ENCODE data around the gene BID. TPM values are rescaled to one million over a fixed set of nuclear protein-coding genes. Genes with fewer than 3 reads are reported as not detected.

The BID gene
- total RNA-seq (2014; rRNA removed; shearing (Covaris generic)) = 40.7 and 76.3 TPM in 2 replicates

DNA sequence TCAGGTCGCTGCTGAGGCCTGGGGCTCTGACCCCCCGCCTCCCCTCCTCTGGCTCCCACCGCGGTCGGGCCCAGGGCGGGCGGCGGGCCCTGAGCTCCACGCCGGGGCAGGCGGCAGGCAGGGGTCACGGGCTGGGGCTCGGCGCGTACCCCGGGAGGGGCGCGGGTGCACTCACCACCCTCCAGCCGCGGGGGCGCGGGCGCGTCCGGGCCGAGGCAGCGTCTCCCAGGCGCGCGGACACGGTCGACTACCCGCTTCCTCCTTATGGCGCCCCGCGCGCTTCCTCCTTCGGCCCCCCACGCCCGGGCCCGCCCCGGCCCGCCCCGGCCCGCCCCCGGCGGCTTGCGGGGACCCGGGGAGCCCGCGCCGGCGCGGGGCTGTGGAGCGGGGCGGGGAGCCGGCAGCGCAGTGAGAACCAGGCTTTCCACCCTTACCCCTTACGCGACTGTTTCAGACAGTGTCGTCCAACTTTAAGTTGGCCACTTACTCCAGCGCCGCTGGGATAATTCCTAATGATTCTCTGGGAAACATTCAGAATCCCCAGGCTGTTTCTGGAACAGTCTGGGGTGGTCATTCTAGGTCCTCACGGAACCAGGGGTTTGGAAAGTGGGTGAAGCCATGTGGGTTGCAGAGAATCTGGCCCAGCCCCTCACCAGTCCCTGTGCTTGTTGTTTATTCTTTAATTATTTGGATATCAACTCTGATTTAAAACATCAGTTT, at the start of gene BID:
Gene BID, minus strand, starts transcription at position 264 of the 720 bp plus-strand sequence. CDS start 24,353 bp downstream, outside the sequence.
- DNase-seq (ENCODE audit: low read depth) = peak; percentile 22

GRCh38 chr22:17823964-17824363, 49.7 kb upstream of the BID start:
- no peak for DNase-seq (ENCODE audit: low read depth)

- DNase-seq (ENCODE audit: low read depth) = no peak
These were observed 49.0 kb upstream of the BID start for GRCh38 chr22:17823226-17823625.

GRCh38 chr22:17822087-17822486, 47.8 kb upstream of the BID start:
- DNase-seq (ENCODE audit: low read depth) = no peak

DNA sequence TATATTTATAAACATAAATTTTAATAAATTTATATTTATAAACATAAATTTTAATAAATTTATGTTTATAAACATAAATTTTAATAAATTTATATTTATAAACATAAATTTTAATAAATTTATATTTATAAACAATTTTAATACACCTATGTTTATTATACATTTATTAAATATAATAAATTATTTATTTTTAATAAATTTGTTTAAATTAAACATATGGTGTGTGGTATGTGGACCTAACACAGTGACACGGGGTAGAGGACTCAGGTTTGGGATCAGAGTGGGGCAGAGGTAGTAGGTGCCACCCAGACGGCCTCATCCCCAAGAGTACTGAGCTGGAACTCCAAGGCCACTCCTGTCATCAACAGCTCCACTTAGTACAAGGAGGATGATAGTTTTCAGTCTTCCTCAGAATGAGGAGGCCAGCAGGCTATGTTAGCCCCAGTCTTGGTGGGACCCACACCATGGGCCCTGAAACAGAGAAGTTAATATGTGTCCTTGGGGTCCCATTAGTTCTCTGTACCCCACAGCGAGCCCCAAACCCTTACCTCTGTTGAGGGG, 46.7 kb upstream of the BID start:
- DNase-seq (ENCODE audit: low read depth) = no peak

GRCh38 chr22:17818649-17819048, 44.4 kb upstream of the BID start:
- DNase-seq (ENCODE audit: low read depth) = no peak

DNA sequence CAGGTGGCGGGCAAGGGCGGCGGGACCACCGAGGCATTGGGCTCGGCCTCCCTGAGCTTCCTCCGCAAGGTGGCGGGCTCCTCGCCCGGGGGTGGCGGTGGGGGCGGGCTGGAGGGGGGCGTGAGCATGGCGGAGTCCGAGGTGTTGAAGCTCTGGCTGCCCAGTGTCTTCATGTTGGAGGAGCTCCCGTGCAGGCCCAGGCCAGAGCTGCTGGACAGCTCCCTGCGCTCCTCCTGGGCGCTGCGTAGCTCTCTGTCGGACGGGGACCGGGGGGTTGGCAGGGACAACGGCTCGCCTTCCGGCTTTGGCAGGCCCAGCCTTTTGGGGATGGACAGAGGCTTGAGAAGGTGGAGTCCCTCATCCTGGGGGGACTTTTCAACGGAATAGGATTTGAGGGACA, 43.9 kb upstream of the BID start:
- no peak for DNase-seq (ENCODE audit: low read depth)

DNA sequence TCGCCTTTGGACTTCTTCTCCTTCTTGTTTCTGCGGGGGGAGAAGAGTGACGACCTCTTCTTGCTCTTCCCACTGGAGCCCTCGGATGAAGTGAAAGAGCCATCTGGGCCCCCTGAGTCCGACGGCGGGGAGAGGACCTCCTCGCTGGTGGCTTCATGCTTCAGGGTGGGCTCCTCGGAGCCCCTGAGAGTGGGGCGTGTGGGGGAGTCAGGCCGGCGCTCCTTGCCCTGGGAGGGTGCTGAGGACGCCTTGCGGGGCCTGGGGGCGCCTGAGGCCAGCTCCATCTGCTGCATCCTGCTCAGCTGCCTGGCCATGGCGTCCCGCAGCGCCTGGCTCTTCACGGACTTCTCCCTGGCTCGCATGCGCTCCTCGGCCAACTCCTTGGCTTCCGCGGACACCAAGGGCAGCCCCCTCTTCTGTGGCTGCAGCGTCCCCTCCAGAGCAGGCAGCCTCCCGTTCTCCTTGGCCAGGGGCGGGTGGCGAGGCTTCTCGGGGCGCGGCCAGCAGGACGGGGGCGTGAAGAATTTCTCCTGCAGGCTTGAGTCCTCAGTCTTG, 43.3 kb upstream of the BID start:
- DNase-seq (ENCODE audit: low read depth) = no peak

GRCh38 chr22:17817079-17817478, 42.8 kb upstream of the BID start:
- DNase-seq (ENCODE audit: low read depth) = no peak

- DNase-seq (ENCODE audit: low read depth) = no peak
These were observed 42.4 kb upstream of the BID start for GRCh38 chr22:17816649-17817048.

DNA sequence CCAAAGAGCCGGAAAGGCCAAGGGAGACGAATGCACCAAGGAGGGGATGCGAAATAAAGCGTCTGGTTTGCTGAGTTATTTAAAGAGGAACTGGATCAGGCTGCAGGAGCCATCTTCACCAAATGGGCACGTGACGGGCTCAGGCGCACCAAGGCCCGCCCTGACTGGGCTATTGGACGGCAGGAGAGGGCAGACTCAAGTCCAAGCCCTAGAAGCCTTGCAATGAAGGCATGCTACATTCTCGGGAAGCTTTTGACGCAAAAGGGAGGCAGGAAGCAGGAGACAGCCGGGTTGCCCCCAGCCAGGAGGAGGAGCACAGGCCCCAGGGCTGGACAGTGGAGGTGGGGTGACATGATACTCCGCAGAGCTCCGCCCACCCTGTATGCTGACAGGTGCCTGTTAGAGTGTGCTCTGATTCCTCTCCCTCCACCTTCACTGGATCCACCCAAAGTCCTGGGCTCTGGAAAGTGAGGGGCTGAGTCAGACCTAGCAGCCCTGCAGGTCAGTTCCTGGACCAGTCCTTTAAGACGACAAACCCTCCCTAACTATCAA, 41.5 kb upstream of the BID start:
- DNase-seq (ENCODE audit: low read depth) = no peak

GRCh38 chr22:17814830-17815229, 40.6 kb upstream of the BID start:
- no peak for DNase-seq (ENCODE audit: low read depth)

DNA sequence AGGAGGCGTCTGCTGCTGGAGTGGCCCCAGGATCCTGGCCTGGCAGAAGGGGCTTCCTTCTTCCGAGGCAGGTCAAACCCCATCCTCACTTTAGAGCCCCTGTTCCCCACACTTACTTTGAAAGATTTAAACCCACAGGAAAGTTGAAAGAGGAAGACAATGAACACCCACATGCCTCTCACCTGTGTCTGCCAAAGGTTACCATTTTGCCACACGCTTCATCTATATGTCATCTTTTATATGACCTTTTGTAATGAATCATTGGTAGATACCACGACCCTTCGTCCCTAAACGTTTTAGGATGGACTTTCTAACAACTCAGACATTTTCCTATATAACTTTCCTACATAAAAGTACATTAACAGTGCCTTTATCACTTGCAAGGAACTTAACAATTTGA, 39.8 kb upstream of the BID start:
- DNase-seq (ENCODE audit: low read depth) = no peak

DNA sequence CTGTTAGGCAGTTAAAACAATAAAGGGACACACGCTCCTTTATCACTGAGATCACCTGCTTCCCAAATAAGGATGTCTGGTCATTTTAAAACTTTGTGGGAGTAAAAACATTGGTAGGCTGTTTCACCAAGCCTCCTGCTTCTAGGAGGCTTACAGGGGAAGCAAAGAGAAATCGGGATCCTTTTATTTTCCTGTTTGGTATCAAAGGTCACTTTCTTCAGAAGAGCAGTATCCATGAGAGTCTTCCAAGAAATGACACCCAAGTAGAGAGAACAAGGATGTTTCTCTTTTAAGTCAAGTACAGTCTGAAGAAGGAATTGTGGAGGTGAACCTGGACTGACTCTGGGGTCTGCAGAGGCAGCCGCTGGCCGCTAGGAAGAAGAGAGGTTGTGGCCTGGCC, 36.9 kb upstream of the BID start:
- DNase-seq (ENCODE audit: low read depth) = no peak

- DNase-seq (ENCODE audit: low read depth) = no peak
These were observed 36.4 kb upstream of the BID start for GRCh38 chr22:17810570-17811116.

DNA sequence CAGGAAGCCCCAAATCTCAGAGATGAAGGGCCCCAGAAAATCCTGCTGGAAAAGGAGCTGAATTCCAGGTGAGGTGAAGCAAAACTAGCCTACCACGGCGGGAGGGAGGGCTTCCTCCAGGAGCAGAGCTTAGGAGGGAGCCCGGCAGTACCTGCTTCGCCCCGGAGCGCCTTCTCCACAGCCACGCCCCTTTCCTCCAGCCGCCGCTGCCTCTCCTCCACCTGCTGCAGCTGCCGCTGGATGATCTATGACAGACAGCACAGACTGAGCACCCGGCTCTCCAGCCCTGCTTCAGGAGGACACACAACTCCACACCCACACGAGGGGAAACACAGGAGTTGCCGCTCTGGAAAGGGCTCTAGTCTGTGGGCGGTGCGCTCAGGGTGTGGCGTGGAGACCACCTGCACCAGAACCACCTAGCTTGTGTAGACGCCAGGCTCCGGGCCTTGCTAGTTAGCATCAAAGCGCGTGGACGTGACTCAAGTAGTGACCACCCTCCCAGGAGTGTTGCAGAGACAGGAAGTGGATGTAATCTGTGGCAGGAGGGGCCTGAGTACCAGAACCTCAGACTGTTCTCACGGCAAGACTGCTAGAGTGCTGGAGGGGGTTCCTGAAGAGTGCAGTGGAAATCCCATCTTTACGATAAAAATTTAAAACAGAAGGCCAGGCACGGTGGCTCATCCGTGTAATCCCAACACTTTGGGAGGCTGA, 34.6 kb upstream of the BID start:
- no peak for DNase-seq (ENCODE audit: low read depth)

GRCh38 chr22:17807578-17808410, 33.5 kb upstream of the BID start:
- DNase-seq (ENCODE audit: low read depth) = no peak

DNA sequence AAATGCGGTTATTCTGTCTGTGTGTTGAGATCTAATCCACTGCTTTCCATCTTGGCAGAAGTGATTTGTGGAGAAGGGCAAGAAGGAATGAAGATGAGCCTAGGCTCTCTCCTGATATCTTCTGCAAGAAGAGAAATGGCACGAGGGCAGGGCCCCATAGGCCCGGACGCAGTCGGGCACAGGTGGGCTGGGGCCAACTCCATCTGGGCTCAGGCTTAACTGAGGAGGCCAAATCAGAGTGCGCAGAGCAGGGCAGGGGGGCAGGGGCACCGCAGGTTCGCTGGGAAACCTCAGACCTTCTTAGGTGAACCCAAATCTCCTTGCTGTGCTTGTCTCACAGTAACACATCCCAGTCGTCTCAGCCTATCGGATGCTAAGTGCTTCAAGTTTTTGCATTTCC, 32.8 kb upstream of the BID start:
- DNase-seq (ENCODE audit: low read depth) = no peak

- no peak for DNase-seq (ENCODE audit: low read depth)
These were observed 32.2 kb upstream of the BID start for GRCh38 chr22:17806437-17806836.

- DNase-seq (ENCODE audit: low read depth) = no peak
These were observed 30.2 kb upstream of the BID start for GRCh38 chr22:17804331-17805080.
